ENCODE results near the gene ILK.

ILK gene

GRCh38 chr11:6638429-6638828 is 34.9 kb downstream of the ILK start:
- no peak for DNase-seq

- no peak for DNase-seq
These were observed 36.7 kb downstream of the ILK start for GRCh38 chr11:6640036-6640984.

- no peak for DNase-seq
These were observed 37.6 kb downstream of the ILK start for GRCh38 chr11:6640985-6641701.

- no peak for DNase-seq
These were observed 39.4 kb downstream of the ILK start for GRCh38 chr11:6642957-6643356.

GRCh38 chr11:6646071-6646470 is 42.5 kb downstream of the ILK start:
- DNase-seq: no peak

GRCh38 chr11:6646576-6646917 is 43.0 kb downstream of the ILK start:
- DNase-seq: no peak

GRCh38 chr11:6646918-6647679 is 43.5 kb downstream of the ILK start:
- DNase-seq: peak; percentile 53

- no peak for DNase-seq
These were observed 44.3 kb downstream of the ILK start for GRCh38 chr11:6647836-6648235.

GRCh38 chr11:6648501-6648900 is 44.9 kb downstream of the ILK start:
- no peak for DNase-seq

GRCh38 chr11:6650104-6650503 is 46.5 kb downstream of the ILK start:
- no peak for DNase-seq

- no peak for DNase-seq
These were observed 47.4 kb downstream of the ILK start for GRCh38 chr11:6650980-6651379.

- DNase-seq: no peak
These were observed 48.6 kb downstream of the ILK start for GRCh38 chr11:6652182-6652581.

- DNase-seq: no peak
These were observed 49.5 kb downstream of the ILK start for GRCh38 chr11:6653097-6653496.

GRCh38 chr11:6653656-6654055 is 50.1 kb downstream of the ILK start:
- DNase-seq: no peak

GRCh38 chr11:6654281-6655019 is 50.9 kb downstream of the ILK start:
- no peak for DNase-seq

GRCh38 chr11:6655020-6655789 is 51.6 kb downstream of the ILK start:
- no peak for DNase-seq

GRCh38 chr11:6655790-6656583 is 52.4 kb downstream of the ILK start, which contains the start of gene DCHS1:
TSS of gene DCHS1 (minus strand) at chr11:6655809. CDS start at chr11:6641613, 14,196 bp downstream.
- no peak for DNase-seq

GRCh38 chr11:6656584-6656915 is 53.0 kb downstream of the ILK start:
- no peak for DNase-seq

- no peak for DNase-seq
These were observed 53.4 kb downstream of the ILK start for GRCh38 chr11:6656936-6657335.

GRCh38 chr11:6657346-6657745 is 53.8 kb downstream of the ILK start:
- no peak for DNase-seq

GRCh38 chr11:6658647-6659046 is 55.1 kb downstream of the ILK start:
- no peak for DNase-seq
